ENCODE data around the gene IGF2. TPM values are rescaled to one million over a fixed set of nuclear protein-coding genes. Genes with fewer than 3 reads are reported as not detected.
"Not testable (repeated sequence)": the region's sequence is repeated elsewhere in the genome, so short reads cannot be mapped to it uniquely, and the experiment has no call there.

IGF2 gene
- total RNA-seq, 2 experiments from 2014 or later = 8.1 to 8.2 TPM

- no peaks in the 10 kb centered on the region for H3K9me3 Mint-ChIP-seq
- ATAC-seq = no peak
- CTCF ChIA-PET = interaction anchor here (1.1 kb wide), 1 partner anchor 23 kb away, joined by 3 read pairs; no protein-coding TSS in a partner anchor
Measured at GRCh38 chr11:2128511-2129307, 10.5 kb downstream of the IGF2 start.

GRCh38 chr11:2128130-2128510, 11.1 kb downstream of the IGF2 start:
- ChIA-PET POLR2A (no interaction called here), CTCF (interaction anchor here (1.1 kb wide), 2 partner anchors 23 to 90 kb away, joined by 3 read pairs; no protein-coding TSS in a partner anchor)
- intact Hi-C loops (cut with micrococcal nuclease) = no loop called here
- Mint-ChIP-seq H3K4me1 (ENCODE audit: low read depth) (no peaks in the 10 kb centered on the region), H3K36me3 (ENCODE audit: low read depth) (no peaks in the 10 kb centered on the region), H3K9me3 (no peaks in the 10 kb centered on the region), H3K4me3 (no peak overlapping the region), H3K27me3 (peaks cover 25% of the 10 kb centered on the region), H3K27ac (no peak overlapping the region)
- no peak for DNase-seq
- TF ChIP-seq CTCF (IDR thresholded peaks at IDR 0.05) = no peak
- no peak for ATAC-seq

More at GRCh38 chr11:2128511-2129307, 10.5 kb downstream of the IGF2 start:
- no peak for TF ChIP-seq CTCF (IDR thresholded peaks at IDR 0.05)
- POLR2A ChIA-PET = no interaction called here
- peaks cover 27% of the 10 kb centered on the region for H3K27me3 Mint-ChIP-seq
- intact Hi-C loops (cut with micrococcal nuclease) = no loop called here
- H3K36me3 Mint-ChIP-seq (ENCODE audit: low read depth) = no peaks in the 10 kb centered on the region
- H3K4me1 Mint-ChIP-seq (ENCODE audit: low read depth) = no peaks in the 10 kb centered on the region
- H3K27ac Mint-ChIP-seq = no peak overlapping the region
- H3K4me3 Mint-ChIP-seq = no peak overlapping the region
- DNase-seq = no peak

DNA sequence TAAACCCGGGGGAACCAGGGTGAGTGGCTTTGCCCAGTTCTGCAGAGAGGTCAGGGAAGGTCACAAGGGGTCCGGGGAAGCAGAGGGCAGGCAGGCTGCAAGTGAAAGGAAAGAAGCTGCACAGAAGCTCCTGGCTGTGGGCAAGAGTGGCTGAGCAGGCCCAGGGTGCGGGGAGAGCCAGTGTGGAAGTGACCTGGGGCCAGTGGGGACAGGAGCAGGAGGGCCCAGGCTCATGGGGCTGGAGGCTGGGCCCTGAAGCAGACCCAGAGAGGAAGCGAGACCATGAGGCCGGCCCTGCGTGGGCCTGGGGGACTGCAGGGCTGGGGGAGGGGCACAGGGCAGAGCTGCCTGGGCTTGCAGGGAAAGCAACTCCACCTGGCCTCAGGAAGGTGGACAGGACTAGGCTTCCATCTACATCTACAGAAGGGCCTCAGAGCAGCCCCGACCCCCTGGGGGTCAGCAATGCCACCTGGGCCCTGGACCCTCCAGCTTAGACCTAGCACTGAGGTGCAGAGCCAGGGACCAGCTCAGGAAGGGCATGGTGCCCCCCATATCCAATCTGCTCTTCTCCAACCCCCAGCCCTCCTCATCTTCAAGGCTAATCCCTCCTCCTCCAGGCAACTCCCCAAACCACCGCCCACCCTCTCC, 11.6 kb downstream of the IGF2 start:
- Mint-ChIP-seq H3K27me3 (peaks cover 20% of the 10 kb centered on the region), H3K36me3 (ENCODE audit: low read depth) (no peaks in the 10 kb centered on the region), H3K4me3 (no peak overlapping the region), H3K4me1 (ENCODE audit: low read depth) (no peaks in the 10 kb centered on the region), H3K27ac (no peak overlapping the region), H3K9me3 (no peaks in the 10 kb centered on the region)
- DNase-seq (no peak), ATAC-seq (no peak)
- no peak for TF ChIP-seq CTCF (IDR thresholded peaks at IDR 0.05)
- ChIA-PET CTCF (interaction anchor here (1.1 kb wide), 2 partner anchors 24 to 90 kb away, joined by 3 read pairs; no protein-coding TSS in a partner anchor), POLR2A (interaction anchor here (0.6 kb wide), 1 partner anchor 50 kb away, joined by 3 read pairs; no protein-coding TSS in a partner anchor)
- intact Hi-C loops (cut with micrococcal nuclease) = no loop called here

DNA sequence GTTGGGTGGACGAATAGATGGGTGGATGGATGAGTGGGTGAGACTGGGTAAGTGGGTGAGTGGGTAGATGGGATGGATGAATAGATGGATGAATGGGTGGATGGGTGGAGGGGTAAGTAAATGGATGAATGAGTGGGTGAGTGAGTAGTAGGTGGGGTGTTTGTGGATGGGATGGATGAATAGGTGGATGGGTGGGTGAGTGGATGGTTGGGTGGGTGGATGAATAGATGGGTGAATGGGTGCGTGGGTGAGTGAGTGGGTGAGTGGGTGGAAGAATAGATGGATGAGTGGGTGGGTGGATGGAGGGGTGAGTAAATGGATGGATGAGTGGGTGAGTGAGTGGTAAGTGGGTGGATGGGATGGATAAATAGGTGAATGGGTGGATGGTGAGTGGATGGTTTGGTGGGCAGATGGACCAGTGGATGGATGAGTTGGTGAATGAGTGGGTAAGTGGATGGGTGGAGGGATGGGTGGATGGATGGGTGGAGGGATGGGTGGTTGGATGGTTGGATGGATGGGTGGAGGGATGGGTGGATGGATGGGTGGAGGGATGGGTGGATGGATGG, 12.6 kb downstream of the IGF2 start:
- peaks cover 12% of the 10 kb centered on the region for H3K27me3 Mint-ChIP-seq
- POLR2A ChIA-PET = no interaction called here
- TF ChIP-seq CTCF (IDR thresholded peaks at IDR 0.05) = no peak
- H3K27ac Mint-ChIP-seq = no peak overlapping the region
- H3K4me3 Mint-ChIP-seq = no peak overlapping the region
- H3K9me3 Mint-ChIP-seq = no peaks in the 10 kb centered on the region
- CTCF ChIA-PET = no interaction called here
- ATAC-seq = no peak
- no peak for DNase-seq
- intact Hi-C loops (cut with micrococcal nuclease) = no loop called here
- H3K4me1 Mint-ChIP-seq (ENCODE audit: low read depth) = no peaks in the 10 kb centered on the region
- H3K36me3 Mint-ChIP-seq (ENCODE audit: low read depth) = no peaks in the 10 kb centered on the region

DNA sequence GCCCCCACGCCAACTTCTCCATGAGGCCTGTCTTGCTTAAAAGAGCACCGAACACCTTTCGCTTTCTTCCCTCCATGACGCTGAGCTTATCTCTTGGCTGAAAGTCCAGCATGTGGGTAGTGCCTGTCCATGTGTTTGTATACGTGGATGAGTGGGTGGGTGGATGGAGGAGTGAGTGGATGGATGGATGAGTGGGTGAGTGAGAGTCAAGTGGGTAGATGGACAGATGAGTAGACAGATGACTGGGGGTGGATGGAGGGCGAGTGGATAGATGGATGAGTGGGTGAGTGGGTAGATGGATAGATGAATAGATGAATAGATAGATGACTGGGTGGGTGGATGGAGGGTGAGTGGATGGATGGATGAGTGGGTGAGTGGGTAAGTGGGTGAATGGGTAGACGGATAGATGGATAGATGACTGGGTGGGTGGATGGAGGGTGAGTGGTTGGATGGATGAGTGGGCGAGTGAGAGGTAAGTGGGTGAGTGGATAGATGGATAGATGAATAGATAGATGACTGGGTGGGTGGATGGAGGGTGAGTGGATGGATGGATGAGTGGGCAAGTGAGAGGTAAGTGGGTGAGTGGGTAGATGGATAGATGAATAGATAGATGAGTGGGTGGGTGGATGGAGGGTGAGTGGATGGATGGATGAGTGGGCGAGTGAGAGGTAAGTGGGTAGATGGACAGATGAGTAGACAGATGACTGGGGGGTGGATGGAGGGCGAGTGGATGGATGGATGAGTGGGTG, 14.3 kb downstream of the IGF2 start:
- ATAC-seq; H3K4me3 Mint-ChIP-seq; H3K27ac Mint-ChIP-seq; intact Hi-C loops (cut with micrococcal nuclease); DNase-seq; H3K36me3 Mint-ChIP-seq (ENCODE audit: low read depth); H3K9me3 Mint-ChIP-seq; H3K4me1 Mint-ChIP-seq (ENCODE audit: low read depth): not testable (repeated sequence)
- peaks cover 11% of the 10 kb centered on the region for H3K27me3 Mint-ChIP-seq
- ChIA-PET CTCF (interaction anchor here (0.7 to 3.0 kb wide), 5 partner anchors 16 to 430 kb away, joined by 3 to 14 read pairs (median 4); no protein-coding TSS in a partner anchor), POLR2A (interaction anchor here (0.8 kb wide), 1 partner anchor 47 kb away, joined by 3 read pairs; no protein-coding TSS in a partner anchor)

Measured in activated CD8-positive, alpha-beta T cell treated with anti-CD3 and anti-CD28 coated beads for 36 hours (primary cell).